ENCODE results near the gene HSPB6. TPM values are rescaled to one million over a fixed set of nuclear protein-coding genes. Genes with fewer than 3 reads are reported as not detected.

Gene HSPB6
- total and polyA plus RNA-seq, 2 of the 8 experiments (the other 6 are each of a cell fraction or from before 2014, with no cell fraction given): 0.91 TPM; not detected in 1

DNA sequence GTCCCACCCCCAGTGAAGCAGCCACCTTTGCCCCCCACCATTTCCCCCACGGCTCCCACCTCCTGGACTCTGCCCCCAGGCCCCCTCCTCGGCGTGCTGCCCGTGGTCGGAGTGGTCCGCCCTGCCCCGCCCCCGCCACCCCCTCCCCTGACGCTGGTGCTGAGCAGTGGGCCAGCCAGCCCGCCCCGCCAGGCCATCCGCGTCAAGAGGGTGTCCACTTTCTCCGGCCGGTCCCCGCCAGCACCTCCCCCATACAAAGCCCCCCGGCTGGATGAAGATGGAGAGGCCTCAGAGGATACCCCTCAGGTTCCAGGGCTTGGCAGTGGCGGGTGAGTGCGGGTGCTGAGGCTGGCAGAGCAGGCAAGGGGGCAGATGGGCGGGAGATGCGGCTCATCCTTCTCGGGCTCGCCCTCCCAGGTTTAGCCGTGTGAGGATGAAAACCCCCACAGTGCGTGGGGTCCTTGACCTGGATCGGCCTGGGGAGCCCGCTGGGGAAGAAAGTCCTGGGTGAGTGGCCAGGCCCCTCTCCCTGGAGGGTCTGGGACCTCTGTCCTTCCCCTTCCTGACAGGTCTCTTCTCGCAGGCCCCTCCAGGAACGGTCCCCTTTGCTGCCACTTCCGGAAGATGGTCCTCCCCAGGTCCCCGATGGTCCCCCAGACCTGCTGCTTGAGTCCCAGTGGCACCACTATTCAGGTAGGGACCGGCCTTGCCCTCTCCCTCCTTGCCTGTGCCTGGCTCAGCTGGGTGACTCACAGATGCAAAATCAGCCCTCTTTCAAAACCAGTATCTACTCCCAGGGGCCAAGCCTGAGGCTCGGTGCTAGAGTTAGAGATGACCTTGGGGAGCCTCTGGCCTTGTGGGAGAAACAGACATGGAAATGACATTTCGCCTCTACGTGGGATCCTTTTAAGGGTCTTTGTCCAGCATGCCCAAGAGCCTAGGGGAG lies 23.4 kb downstream of the HSPB6 start (continued):
- no peak for TF ChIP-seq EZH2 (IDR thresholded peaks at IDR 0.05; ENCODE audit: low read depth, low read length, severe bottlenecking)
- TF ChIP-seq SIN3A (conservative IDR thresholded peaks at IDR 0.05 in 1 of 2, IDR thresholded peaks at IDR 0.05 in 1 of 2; ENCODE audit: low read depth in 1 of 2, low read length in 2 of 2): no peak
- no peak for TF ChIP-seq PHF8 (conservative IDR thresholded peaks at IDR 0.05; ENCODE audit: low read depth, low read length)
- TF ChIP-seq KDM5A (IDR thresholded peaks at IDR 0.05; ENCODE audit: low read length): no peak
- no peak for TF ChIP-seq CREB1 (IDR thresholded peaks at IDR 0.05)
- no peak for TF ChIP-seq EGR1 (IDR thresholded peaks at IDR 0.05; ENCODE audit: borderline replicate concordance, low read depth, low read length)
- TF ChIP-seq, protein P1, sequence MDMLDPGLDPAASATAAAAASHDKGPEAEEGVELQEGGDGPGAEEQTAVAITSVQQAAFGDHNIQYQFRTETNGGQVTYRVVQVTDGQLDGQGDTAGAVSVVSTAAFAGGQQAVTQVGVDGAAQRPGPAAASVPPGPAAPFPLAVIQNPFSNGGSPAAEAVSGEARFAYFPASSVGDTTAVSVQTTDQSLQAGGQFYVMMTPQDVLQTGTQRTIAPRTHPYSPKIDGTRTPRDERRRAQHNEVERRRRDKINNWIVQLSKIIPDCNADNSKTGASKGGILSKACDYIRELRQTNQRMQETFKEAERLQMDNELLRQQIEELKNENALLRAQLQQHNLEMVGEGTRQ (IDR thresholded peaks at IDR 0.05; ENCODE audit: low read length): no peak
- no peak for TF ChIP-seq POLR2A (IDR thresholded peaks at IDR 0.05; ENCODE audit: control extremely low read depth in 1 of 2, low read depth in 2 of 2, low read length in 2 of 2)

Data from H1 (cell line).